K562 (cell line): Measurements from ENCODE around the gene ACSL5. TPM values are rescaled to one million over a fixed set of nuclear protein-coding genes. Genes with fewer than 3 reads are reported as not detected.

ENCODE experiments used
- ATF7 ChIP-seq: fragments of 450-650 bp; IDR thresholded peaks from 2 replicates; pipeline ENCODE4 v1.7.1; 2014; ENCODE audit warnings: mild to moderate bottlenecking, moderate library complexity
- CEBPB ChIP-seq: fragments of 450-650 bp; IDR thresholded peaks from 2 replicates; pipeline ENCODE4 v1.6.1; 2016; ENCODE audit warnings: missing genetic modification characterization, missing compliant biosample characterization
- EP400 ChIP-seq: fragments of 450-650 bp; IDR thresholded peaks from 2 replicates; pipeline ENCODE4 v1.6.1; 2017; ENCODE audit warnings: antibody characterized with exemption, mild to moderate bottlenecking, moderate library complexity
- FOXK2 ChIP-seq, 2 experiments: fragments of 450-650 bp; IDR thresholded peaks in 1 of 2; conservative IDR thresholded peaks in 1 of 2; 2 replicates each; pipeline ENCODE4 v1.6.1; 2016; ENCODE audit warnings: low read depth in 2 of 2, mild to moderate bottlenecking in 1 of 2
- GABPA ChIP-seq: fragments of 200-800 bp; sonication (Bioruptor generic); conservative IDR thresholded peaks from 2 replicates; pipeline ENCODE4 v1.6.1; 2016; ENCODE audit warnings: low read depth, missing genetic modification characterization, missing compliant biosample characterization
- GABPB2 ChIP-seq: fragments of 250-450 bp; sonication (Bioruptor Pico); conservative IDR thresholded peaks from 2 replicates; pipeline ENCODE4 v1.5.1; 2021; ENCODE audit warnings: mild to moderate bottlenecking
- HNRNPLL ChIP-seq: fragments of 200-400 bp; formaldehyde crosslinking; IDR thresholded peaks from 2 replicates; pipeline ENCODE4 v1.6.1; 2017; ENCODE audit warnings: low read length, low read depth, mild to moderate bottlenecking; ENCODE audit not compliant: poor library complexity, severe bottlenecking
- MAFG ChIP-seq: fragments of 450-650 bp; conservative IDR thresholded peaks from 2 replicates; pipeline ENCODE4 v1.6.1; 2016; ENCODE audit warnings: missing genetic modification characterization, missing compliant biosample characterization
- MAX ChIP-seq: sonication (generic); formaldehyde crosslinking; IDR thresholded peaks from 2 replicates; pipeline ENCODE4 v1.9.0; 2022; ENCODE audit warnings: mild to moderate bottlenecking, missing genetic modification reagents
- MCM3 ChIP-seq: fragments of 450-650 bp; IDR thresholded peaks from 2 replicates; pipeline ENCODE4 v1.6.1; 2016
- MITF ChIP-seq: IDR thresholded peaks from 2 replicates; pipeline ENCODE4 v1.6.1; 2014; ENCODE audit warnings: antibody characterized with exemption
- MLLT1 ChIP-seq, 2 experiments: fragments of 450-650 bp; IDR thresholded peaks; 2 replicates each; pipeline ENCODE4 v1.6.1; 2016
- PHF20 ChIP-seq: fragments of 450-650 bp; IDR thresholded peaks from 2 replicates; pipeline ENCODE4 v1.6.1; 2018; ENCODE audit not compliant: partially characterized antibody
- SIN3A ChIP-seq, 2 experiments: fragments of 150-350 bp in 1 of 2; IDR thresholded peaks; 2 replicates each; pipeline ENCODE4 v1.6.1; 2011 to 2016; ENCODE audit warnings: borderline replicate concordance in 2 of 2, low read depth in 2 of 2, low read length in 2 of 2, mild to moderate bottlenecking in 2 of 2, moderate library complexity in 2 of 2; ENCODE audit not compliant: control insufficient read depth in 1 of 2
- SMAD3 ChIP-seq: fragments of 450-650 bp; formaldehyde crosslinking; conservative IDR thresholded peaks from 2 replicates; pipeline ENCODE4 v1.4.0; 2020; ENCODE audit warnings: mild to moderate bottlenecking
- SOX6 ChIP-seq: fragments of 450-650 bp; IDR thresholded peaks from 2 replicates; pipeline ENCODE4 v1.6.1; 2014; ENCODE audit warnings: mild to moderate bottlenecking
- SRSF9 ChIP-seq: fragments of 200-400 bp; formaldehyde crosslinking; IDR thresholded peaks from 2 replicates; pipeline ENCODE4 v1.6.1; 2017; ENCODE audit warnings: low read depth, low read length, borderline replicate concordance
- STAG1 ChIP-seq: sonication (generic); formaldehyde crosslinking; IDR thresholded peaks from 2 replicates; pipeline ENCODE4 v1.5.0; 2020; ENCODE audit warnings: missing genetic modification reagents, borderline replicate concordance
- TBP ChIP-seq: optimal IDR thresholded peaks from 2 replicates; pipeline ENCODE3; 2011; ENCODE audit warnings: low read depth, low read length, improper control_type of control experiment
- TCF7L2 ChIP-seq: fragments of 150-350 bp; IDR thresholded peaks from 2 replicates; pipeline ENCODE4 v1.6.1; 2016; ENCODE audit warnings: low read depth, mild to moderate bottlenecking, low read length, moderate library complexity
- ZBTB7A ChIP-seq: IDR thresholded peaks from 2 replicates; pipeline ENCODE4 v1.6.1; 2011; ENCODE audit warnings: low read depth, mild to moderate bottlenecking, low read length, moderate library complexity, borderline replicate concordance; ENCODE audit not compliant: control insufficient read depth
- ZFP36 ChIP-seq: fragments of 150-350 bp; IDR thresholded peaks from 2 replicates; pipeline ENCODE4 v1.6.1; 2018; ENCODE audit warnings: low read length, low read depth; ENCODE audit not compliant: partially characterized antibody
- ZNF124 ChIP-seq: sonication (generic); formaldehyde crosslinking; IDR thresholded peaks from 2 replicates; pipeline ENCODE4 v1.8.1; 2022; ENCODE audit warnings: missing genetic modification reagents
- ZNF175 ChIP-seq: fragments of 200-800 bp; sonication (Bioruptor generic); IDR thresholded peaks from 2 replicates; pipeline ENCODE4 v1.6.1; 2016; ENCODE audit warnings: low read depth, mild to moderate bottlenecking, missing genetic modification characterization, missing compliant biosample characterization
- ZNF511 ChIP-seq: sonication (generic); formaldehyde crosslinking; IDR thresholded peaks from 2 replicates; pipeline ENCODE4 v1.8.0; 2022; ENCODE audit warnings: mild to moderate bottlenecking, missing genetic modification reagents
- ZNF75A ChIP-seq: fragments of 450-650 bp; formaldehyde crosslinking; IDR thresholded peaks from 2 replicates; pipeline ENCODE4 v1.4.0; 2020; ENCODE audit warnings: mild to moderate bottlenecking
- polyA plus RNA-seq, 8 experiments: library from polyadenylated mRNA; depleted of rRNA in 4 of 8; stranded (reverse) in 5 of 8; unstranded in 3 of 8; fragments of >200 nt; fragmentation: Nextera tagmentation in 2 of 8; fragmentation: Illumina TruSeq in 1 of 8; extraction: Ambion mirVana in 2 of 8; extraction: Trizol in 1 of 8; gene quantifications; 2 replicates each; pipeline versions ENCODE4 v1.2.1 to v1.2.3, GENCODE V29; 2011 to 2014; ENCODE audit warnings: inconsistent platforms in 1 of 8, missing spikeins in 1 of 8
- total RNA-seq, 7 experiments: library from RNA; depleted of rRNA in 6 of 7; stranded (reverse); fragments of >200 nt in 6 of 7; fragmentation: Illumina TruSeq in 2 of 7; extraction: Trizol in 2 of 7; gene quantifications; 2 replicates each; pipeline versions ENCODE4 v1.2.1 to v1.2.3, GENCODE V29; 2011 to 2021; ENCODE audit warnings: low replicate concordance in 1 of 7

ACSL5 gene
- total and polyA plus RNA-seq, 9 of the 15 experiments (the other 6 are each of a cell fraction or from before 2014, with no cell fraction given): 0.19 to 1.4 (median 0.55) TPM

- TF ChIP-seq SRSF9 (no peak), PHF20 (peak; percentile 96), GABPB2 (CRISPR knock-in tag) (no peak), ATF7 (peak; percentile 69; the same call in 1 of the 2 replicates), MITF (no peak), CEBPB (tag) (no peak), ZBTB7A (peak; percentile 24; the same call in 1 of the 2 replicates), MLLT1 (IDR thresholded peaks at IDR 0.05) (no peak), GABPA (peak; percentile 97), EP400 (peak; percentile 86), HNRNPLL (peak; percentile 40), STAG1 (CRISPR knock-in tag) (no peak), SOX6 (no peak), MAX (CRISPR knock-in tag) (peak; percentile 34; the same call in 1 of the 2 replicates), ZFP36 (no peak), ZNF175 (CRISPR knock-in tag) (no peak), ZNF124 (CRISPR knock-in tag) (no peak), ZNF511 (CRISPR knock-in tag) (no peak), FOXK2 (conservative IDR thresholded peaks at IDR 0.05 in 1 of 2, IDR thresholded peaks at IDR 0.05 in 1 of 2; ENCODE audit: low read depth in 2 of 2) (peak; percentile 51 to 75; a peak in 2 of 4 replicates), TBP (peak; percentile 56), ZNF75A (CRISPR knock-in tag) (no peak), MAFG (tag) (no peak), TCF7L2 (no peak), SIN3A (IDR thresholded peaks at IDR 0.05; ENCODE audit: borderline replicate concordance in 2 of 2, control insufficient read depth in 1 of 2, low read depth in 2 of 2, low read length in 2 of 2) (peak; percentile 53 to 76; a peak in 2 of 4 replicates), SMAD3 (CRISPR knock-in tag) (no peak), MCM3 (no peak)
These were observed 73.1 kb downstream of the ACSL5 start, which contains the start of the genes VTI1A and ZDHHC6 (continued) for GRCh38 chr10:112446855-112447619.
